Middle frontal gyrus (tissue), 1 donor: ENCODE measurements around the gene ALKBH4.
"Not testable (repeated sequence)": the region's sequence is repeated elsewhere in the genome, so short reads cannot be mapped to it uniquely, and the experiment has no call there.

Experiments
- DNase-seq: peaks from one replicate; pipeline ENCODE4 v3.0.0-alpha.2; 2015; ENCODE audit warnings: low spot score; ENCODE audit errors: extremely low spot score

ALKBH4 gene

GRCh38 chr7:102429141-102429899, 35.3 kb downstream of the ALKBH4 start:
- no peak for DNase-seq

- no peak for DNase-seq
These were observed 37.7 kb downstream of the ALKBH4 start for GRCh38 chr7:102427019-102427405.

- no peak for DNase-seq
These were observed 38.2 kb downstream of the ALKBH4 start for GRCh38 chr7:102426268-102427018.

GRCh38 chr7:102425639-102426267, 38.9 kb downstream of the ALKBH4 start:
- DNase-seq = no peak

- DNase-seq = no peak
These were observed 39.9 kb downstream of the ALKBH4 start for GRCh38 chr7:102424787-102425218.

- DNase-seq = no peak
These were observed 40.5 kb downstream of the ALKBH4 start for GRCh38 chr7:102424129-102424551.

- DNase-seq = no peak
These were observed 42.9 kb downstream of the ALKBH4 start for GRCh38 chr7:102421706-102422240.

- DNase-seq = no peak
These were observed 46.1 kb downstream of the ALKBH4 start for GRCh38 chr7:102418592-102418991.

GRCh38 chr7:102417105-102417504, 47.6 kb downstream of the ALKBH4 start:
- no peak for DNase-seq

GRCh38 chr7:102416406-102416805, 48.3 kb downstream of the ALKBH4 start:
- DNase-seq = no peak

- no peak for DNase-seq
These were observed 48.9 kb downstream of the ALKBH4 start for GRCh38 chr7:102415685-102416225.

GRCh38 chr7:102413611-102414010, 51.1 kb downstream of the ALKBH4 start:
- DNase-seq = no peak

GRCh38 chr7:102413091-102413490, 51.6 kb downstream of the ALKBH4 start:
- DNase-seq = no peak

GRCh38 chr7:102412548-102412947, 52.1 kb downstream of the ALKBH4 start:
- no peak for DNase-seq

- DNase-seq = no peak
These were observed 53.7 kb downstream of the ALKBH4 start for GRCh38 chr7:102410918-102411317.

- no peak for DNase-seq
These were observed 54.5 kb downstream of the ALKBH4 start for GRCh38 chr7:102410123-102410522.

GRCh38 chr7:102409340-102409739, 55.3 kb downstream of the ALKBH4 start:
- DNase-seq = no peak

- not testable (repeated sequence) for DNase-seq
These were observed 56.1 kb downstream of the ALKBH4 start for GRCh38 chr7:102408530-102408929.

GRCh38 chr7:102407910-102408309, 56.8 kb downstream of the ALKBH4 start:
- no peak for DNase-seq
